Cardiac fibroblast (primary cell): ENCODE results near the gene FBN1.

Experiments used
- DNase-seq, 2 donors: peaks; one replicate each; pipeline versions ENCODE4 v3.0.0 to v3.0.0-alpha.2; 2010; ENCODE audit warnings: low read depth in 2 of 2
- H3K4me3 ChIP-seq, 2 donors: replicated peaks in 1 of 2; 1 replicate in 1 of 2; 2 replicates in 1 of 2; pipeline ENCODE4 v1.5.1; 2011; ENCODE audit warnings: low read depth in 2 of 2, low read length in 2 of 2, mild to moderate bottlenecking in 2 of 2, moderate library complexity in 1 of 2
- CTCF ChIP-seq: IDR thresholded peaks from one replicate; pipeline ENCODE4 v1.5.1; 2011; ENCODE audit warnings: low read depth, mild to moderate bottlenecking, low read length, inconsistent platforms

FBN1 gene

GRCh38 chr15:48459571-48460442 lies 185.7 kb downstream of the FBN1 start:
- peak; percentile 57 to 90 for DNase-seq
- H3K4me3 ChIP-seq, result no peak overlapping the region
- peak; percentile 27 for TF ChIP-seq CTCF

- H3K4me3 ChIP-seq, result no peak overlapping the region
- no peak for TF ChIP-seq CTCF
- peak in 1 of 2 donors; percentile 43 for DNase-seq
These were observed 186.6 kb downstream of the FBN1 start for GRCh38 chr15:48458876-48459275.

- H3K4me3 ChIP-seq, result no peak overlapping the region
- no peak for DNase-seq
- TF ChIP-seq CTCF, result no peak
These were observed 189.4 kb downstream of the FBN1 start for GRCh38 chr15:48456134-48456533.

GRCh38 chr15:48451736-48452135 lies 193.8 kb downstream of the FBN1 start:
- no peak for TF ChIP-seq CTCF
- H3K4me3 ChIP-seq, result no peak overlapping the region
- DNase-seq, result no peak

DNA sequence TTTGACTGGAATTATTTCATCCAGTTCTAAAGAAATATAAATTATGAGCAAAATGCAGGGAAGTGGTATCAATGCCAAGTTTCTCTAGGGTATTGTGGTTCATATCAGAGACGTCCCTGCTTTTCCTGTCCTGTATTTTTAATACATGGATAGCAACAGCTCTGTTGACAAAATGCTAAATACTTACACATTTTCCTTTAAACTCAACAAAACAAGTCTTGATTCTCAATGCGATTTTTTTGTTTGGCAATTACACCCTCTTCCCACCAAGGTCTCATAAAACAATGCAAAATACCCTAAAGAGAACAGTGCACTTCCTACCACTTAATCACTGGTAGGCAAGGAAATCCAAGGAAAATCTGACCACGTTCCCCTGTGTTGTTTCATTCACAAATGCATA lies 194.3 kb downstream of the FBN1 start:
- no peak overlapping the region for H3K4me3 ChIP-seq
- no peak for DNase-seq
- TF ChIP-seq CTCF, result no peak

- DNase-seq, result no peak
- H3K4me3 ChIP-seq, result no peak overlapping the region
- no peak for TF ChIP-seq CTCF
These were observed 195.8 kb downstream of the FBN1 start for GRCh38 chr15:48449734-48450133.
